Astrocyte (in vitro differentiated cells and primary cell): ENCODE data around the gene CHD6.

Source experiments
- CTCF ChIP-seq: IDR thresholded peaks from 2 replicates; pipeline ENCODE4 v1.5.1; 2011; ENCODE audit warnings: low read depth, mild to moderate bottlenecking, inconsistent platforms, low read length, moderate library complexity; ENCODE audit not compliant: insufficient read depth
- EZH2 ChIP-seq: IDR thresholded peaks from 2 replicates; pipeline ENCODE4 v1.6.1; 2012; ENCODE audit warnings: mild to moderate bottlenecking, low read length, inconsistent platforms; ENCODE audit not compliant: insufficient read depth

GRCh38 chr20:41619360-41620100, 1.4 kb upstream of the CHD6 start:
- TF ChIP-seq CTCF (no peak), EZH2 (no peak)
